ENCODE measurements around the gene UAP1L1. TPM values are rescaled to one million over a fixed set of nuclear protein-coding genes. Genes with fewer than 3 reads are reported as not detected.

The UAP1L1 gene
- total and polyA plus RNA-seq, 2 of the 4 experiments (the other 2 are of a cell fraction): 2.3 to 9.8 TPM

- no peaks in the 10 kb centered on the region for H3K9me3 ChIP-seq (ENCODE audit: control insufficient read depth, insufficient read depth, low read length)
- H3K9ac ChIP-seq (ENCODE audit: low read depth, low read length): no peak overlapping the region
- H2AK9ac ChIP-seq (replicated peaks; ENCODE audit: low read depth, low read length, poor library complexity): peak overlapping the region; percentile 98
- peak overlapping the region; percentile 90; the same call in 2 of the 3 replicates for H2BK15ac ChIP-seq (ENCODE audit: low read depth, low read length)
- peak overlapping the region; percentile 87 for H2BK5ac ChIP-seq (ENCODE audit: low read depth, low read length, poor library complexity, severe bottlenecking)
- intact Hi-C loops (cut with micrococcal nuclease) (no loop called here), in situ Hi-C loops (cut with MboI; ENCODE audit: low sequenced_read_pairs) (no loop called here), dilution Hi-C loops (cut with HindIII; ENCODE audit: low sequenced_read_pairs, unreplicated experiment) (no loop called here)
- H3K4me1 ChIP-seq (ENCODE audit: control insufficient read depth, insufficient read depth, low read length): peaks cover 15% of the 10 kb centered on the region
- peak overlapping the region; percentile 29 for H3K4me2 ChIP-seq (ENCODE audit: low read depth, low read length)
- peak overlapping the region; percentile 80 for H4K5ac ChIP-seq (ENCODE audit: low read depth, low read length)
- H3K14ac ChIP-seq (replicated peaks; ENCODE audit: low read depth, low read length): peak overlapping the region; percentile 86
- peak; percentile 97 for DNase-seq
- TF ChIP-seq USF2 (IDR thresholded peaks at IDR 0.05; ENCODE audit: low read depth, low read length) (no peak), NFE2L2 (IDR thresholded peaks at IDR 0.05; ENCODE audit: low read depth, low read length) (peak; percentile 7; the same call in 1 of the 2 replicates), MAFK (IDR thresholded peaks at IDR 0.05; ENCODE audit: low read depth, low read length) (peak; percentile 37), BHLHE40 (IDR thresholded peaks at IDR 0.05; ENCODE audit: low read depth, low read length) (peak; percentile 44; the same call in 1 of the 2 replicates), CEBPB (IDR thresholded peaks at IDR 0.05; ENCODE audit: low read depth, low read length) (no peak), MXI1 (IDR thresholded peaks at IDR 0.05; ENCODE audit: borderline replicate concordance, low read depth, low read length) (peak; percentile 61; the same call in 1 of the 2 replicates), FOS (IDR thresholded peaks at IDR 0.05; ENCODE audit: low read depth, low read length) (peak; percentile 97), RCOR1 (IDR thresholded peaks at IDR 0.05; ENCODE audit: insufficient replicate concordance, low read length) (peak; percentile 59), MAZ (IDR thresholded peaks at IDR 0.05; ENCODE audit: borderline replicate concordance, low read depth, low read length) (peak; percentile 21; the same call in 1 of the 2 replicates), RFX5 (IDR thresholded peaks at IDR 0.05; ENCODE audit: low read depth, low read length) (no peak), SMC3 (IDR thresholded peaks at IDR 0.05; ENCODE audit: low read depth, low read length) (no peak)
- peak overlapping the region; percentile 92 for H2BK120ac ChIP-seq (ENCODE audit: low read depth, low read length)
- ATAC-seq (ENCODE audit: low read depth): peak; percentile 54
- H3K18ac ChIP-seq (ENCODE audit: low read depth, low read length): peak overlapping the region; percentile 78
- BruUV-seq (replicated peaks): no TSS peak
- peak overlapping the region; percentile 95 for H4K91ac ChIP-seq (ENCODE audit: insufficient read depth, low read depth, low read length)
- peak overlapping the region; percentile 93 for H2AFZ ChIP-seq (replicated peaks; ENCODE audit: low read length, poor library complexity)
- H3K4me3 ChIP-seq (ENCODE audit: insufficient read depth, low read depth, low read length): no peak overlapping the region
- peak overlapping the region; percentile 85 for H3K27ac ChIP-seq (ENCODE audit: insufficient read depth, low read length)
- H3K9me1 ChIP-seq (ENCODE audit: insufficient read depth, low read length): peaks cover 6% of the 10 kb centered on the region
- H2AK5ac ChIP-seq (ENCODE audit: low read depth, low read length): peak overlapping the region; percentile 90
- peak overlapping the region; percentile 91 for H2BK20ac ChIP-seq (ENCODE audit: low read depth, low read length)
- peak overlapping the region; percentile 88 for H3K23ac ChIP-seq (ENCODE audit: low read depth, low read length)
- peak overlapping the region; percentile 95 for H3K4ac ChIP-seq (ENCODE audit: low read depth, low read length)
- H3K36me3 ChIP-seq (ENCODE audit: control insufficient read depth, insufficient read depth, low read length): peaks cover 24% of the 10 kb centered on the region; the same call in 1 of the 2 replicates
- WGBS, 2 experiments (ENCODE audit: extremely low coverage in 2 of 2, insufficient read length in 1 of 2): 13% methylated on average over 8 of the region's 12 CpGs; no CpG with 5 or more reads in 1 of the 2 experiments
- peak overlapping the region; percentile 65 to 94 for H4K8ac ChIP-seq (ENCODE audit: low read depth in 2 of 2, low read length in 2 of 2)
- H3K56ac ChIP-seq (ENCODE audit: extremely low read depth, insufficient read depth, low read length): peak overlapping the region; percentile 84
- ChIA-PET CTCF (interaction anchor here (0.9 to 1.1 kb wide), 2 partner anchors 19 to 153 kb away, joined by 3 read pairs; no protein-coding TSS in a partner anchor), POLR2A (ENCODE audit: unreplicated experiment) (no interaction called here)
- peaks cover 9% of the 10 kb centered on the region for H4K20me1 ChIP-seq (ENCODE audit: insufficient read depth, low read length)
- H3K27me3 ChIP-seq (ENCODE audit: control insufficient read depth, insufficient read depth, low read length): no peaks in the 10 kb centered on the region
- peaks cover 20 to 57% of the 10 kb centered on the region in 2 experiments for H3K79me1 ChIP-seq (ENCODE audit: low read depth in 1 of 2, low read length in 2 of 2)
Measured at GRCh38 chr9:137083394-137084004, 6.2 kb downstream of the UAP1L1 start.
